ENCODE data around the gene AKNAD1. TPM values are rescaled to one million over a fixed set of nuclear protein-coding genes. Genes with fewer than 3 reads are reported as not detected.

AKNAD1 gene
- total RNA-seq, 3 donors from 2014 or later, result 2.3 to 4.1 (median 2.9) TPM

DNA sequence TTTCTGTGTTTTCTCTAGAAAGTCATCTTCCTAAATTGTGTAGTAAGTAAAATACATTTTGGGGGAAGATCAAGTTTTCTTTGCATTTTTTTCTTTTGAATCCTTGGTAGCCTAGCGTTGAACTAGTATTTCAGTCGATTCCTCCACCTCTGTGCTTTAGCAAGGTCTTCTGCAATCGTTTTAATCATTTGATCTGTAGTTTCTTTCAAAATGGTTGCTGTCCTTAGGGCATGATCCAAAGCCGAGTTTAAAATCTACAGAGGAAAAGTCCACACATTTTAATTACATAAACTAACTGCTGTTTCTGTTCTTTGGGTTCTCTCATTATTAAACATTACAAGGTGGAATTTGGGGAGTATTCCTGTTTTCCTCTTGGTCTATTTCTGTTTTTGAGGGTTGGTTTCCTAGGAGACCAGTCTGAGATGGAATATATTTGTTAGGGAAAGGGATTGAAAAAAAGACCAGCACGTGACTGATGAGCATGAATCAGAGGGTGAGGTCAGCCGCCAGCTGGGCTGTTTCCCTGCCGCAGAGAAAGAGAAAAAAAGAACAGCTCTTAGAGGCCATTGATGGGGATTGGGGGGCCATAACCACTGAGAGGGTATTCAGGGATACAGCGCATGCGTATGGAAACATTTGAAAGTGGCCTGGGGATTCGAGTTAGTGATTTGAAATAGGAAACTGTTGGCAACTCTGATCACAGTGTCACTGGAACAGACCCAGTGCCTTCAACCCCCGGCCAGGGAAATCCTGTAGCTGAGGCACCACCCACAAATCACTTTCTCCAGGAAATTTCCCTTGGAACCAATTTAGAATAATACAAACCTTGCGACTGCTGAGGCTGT is 40.6 kb downstream of the AKNAD1 start:
- Histone ChIP-seq H3K27ac (peak overlapping the region; percentile 89 to 93), H3K27me3 (no peaks in the 10 kb centered on the region), H3K9me3 (no peaks in the 10 kb centered on the region), H3K4me3 (peak overlapping the region; percentile 27 to 51 (median 41)), H3K36me3 (no peaks in the 10 kb centered on the region), H3K4me1 (no peaks in the 10 kb centered on the region)
- intact Hi-C loops (cut with DNase I; ENCODE audit: low total_unique reads), result loop anchor here (10.0 kb wide), 1 partner anchor 589 kb away; no protein-coding TSS in a partner anchor
- peak; percentile 65 to 78 for DNase-seq (ENCODE audit: low spot score in 2 of 2)
- TF ChIP-seq POLR2A (IDR thresholded peaks at IDR 0.05), result no peak
- TF ChIP-seq POLR2AphosphoS5 (IDR thresholded peaks at IDR 0.05), result peak; percentile 66 to 84 (median 66)

DNA sequence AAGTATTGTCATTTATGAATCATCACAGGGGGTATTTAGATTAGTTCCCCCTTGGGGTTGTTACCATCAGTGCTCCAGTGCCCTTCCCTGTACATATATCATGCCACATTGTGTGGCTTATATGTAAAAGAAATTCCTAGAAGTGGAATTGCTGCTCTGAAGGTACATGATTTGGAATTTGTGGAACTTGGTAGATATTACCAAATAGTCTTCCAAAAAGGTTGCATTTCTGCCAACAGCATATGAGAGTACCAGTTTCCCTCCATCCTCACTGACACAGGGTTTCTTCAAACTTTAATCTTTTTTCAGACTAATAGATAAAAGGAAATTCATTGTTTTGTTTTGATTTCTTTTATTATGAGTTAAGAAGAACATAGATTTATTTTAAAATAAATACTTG is 41.3 kb downstream of the AKNAD1 start:
- Histone ChIP-seq H3K4me1 (no peaks in the 10 kb centered on the region), H3K27me3 (no peaks in the 10 kb centered on the region), H3K9me3 (no peaks in the 10 kb centered on the region), H3K27ac (peak overlapping the region; percentile 75 to 93), H3K4me3 (no peak overlapping the region), H3K36me3 (no peaks in the 10 kb centered on the region)
- intact Hi-C loops (cut with DNase I; ENCODE audit: low total_unique reads), result loop anchor here (10.0 kb wide), 1 partner anchor 589 kb away; no protein-coding TSS in a partner anchor
- TF ChIP-seq POLR2AphosphoS5 (IDR thresholded peaks at IDR 0.05) (no peak), POLR2A (IDR thresholded peaks at IDR 0.05) (no peak)
- TF ChIP-seq, protein P1, sequence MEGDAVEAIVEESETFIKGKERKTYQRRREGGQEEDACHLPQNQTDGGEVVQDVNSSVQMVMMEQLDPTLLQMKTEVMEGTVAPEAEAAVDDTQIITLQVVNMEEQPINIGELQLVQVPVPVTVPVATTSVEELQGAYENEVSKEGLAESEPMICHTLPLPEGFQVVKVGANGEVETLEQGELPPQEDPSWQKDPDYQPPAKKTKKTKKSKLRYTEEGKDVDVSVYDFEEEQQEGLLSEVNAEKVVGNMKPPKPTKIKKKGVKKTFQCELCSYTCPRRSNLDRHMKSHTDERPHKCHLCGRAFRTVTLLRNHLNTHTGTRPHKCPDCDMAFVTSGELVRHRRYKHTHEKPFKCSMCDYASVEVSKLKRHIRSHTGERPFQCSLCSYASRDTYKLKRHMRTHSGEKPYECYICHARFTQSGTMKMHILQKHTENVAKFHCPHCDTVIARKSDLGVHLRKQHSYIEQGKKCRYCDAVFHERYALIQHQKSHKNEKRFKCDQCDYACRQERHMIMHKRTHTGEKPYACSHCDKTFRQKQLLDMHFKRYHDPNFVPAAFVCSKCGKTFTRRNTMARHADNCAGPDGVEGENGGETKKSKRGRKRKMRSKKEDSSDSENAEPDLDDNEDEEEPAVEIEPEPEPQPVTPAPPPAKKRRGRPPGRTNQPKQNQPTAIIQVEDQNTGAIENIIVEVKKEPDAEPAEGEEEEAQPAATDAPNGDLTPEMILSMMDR (IDR thresholded peaks at IDR 0.05), result no peak
- no peak for DNase-seq (ENCODE audit: low spot score in 2 of 2)

DNA sequence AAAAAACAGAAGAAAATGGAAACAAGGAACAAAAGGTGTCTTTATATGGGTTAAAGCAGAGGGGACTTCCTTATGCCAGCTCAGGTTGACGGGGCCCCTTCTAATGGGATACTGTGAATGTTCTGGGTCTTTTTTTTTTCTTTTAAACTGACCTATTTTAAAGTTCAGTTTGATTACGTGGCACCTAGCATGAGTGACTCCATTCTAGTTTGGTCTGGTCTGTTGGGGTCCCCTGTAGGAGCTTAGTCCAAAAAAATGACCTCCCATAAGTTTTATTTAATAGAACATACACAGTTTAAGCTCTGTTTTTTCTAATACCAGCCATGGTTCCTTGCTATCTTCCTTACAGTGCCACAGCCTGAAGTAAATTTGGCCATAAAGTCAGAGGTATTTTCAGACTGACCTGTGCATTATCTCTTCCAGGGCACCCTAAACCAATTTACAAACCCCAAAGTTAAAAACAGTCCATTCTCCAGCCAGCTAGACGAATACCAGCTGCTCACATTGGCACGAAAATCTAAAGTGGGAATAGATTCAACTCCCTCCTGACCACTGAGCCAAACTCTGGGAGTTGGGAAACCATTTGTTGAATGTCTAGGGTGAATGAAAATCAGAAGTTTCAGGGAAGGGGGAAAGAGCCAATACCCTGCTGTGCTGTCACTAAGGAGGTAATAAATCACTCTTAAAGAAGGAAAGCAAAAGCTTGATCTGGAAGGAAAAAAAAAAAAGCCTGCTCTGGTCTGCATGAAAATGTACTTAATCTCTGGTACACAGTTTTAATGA is 42.4 kb downstream of the AKNAD1 start:
- no peaks in the 10 kb centered on the region for H3K4me1 ChIP-seq
- H3K4me3 ChIP-seq, result no peak overlapping the region
- TF ChIP-seq POLR2A (IDR thresholded peaks at IDR 0.05) (no peak), POLR2AphosphoS5 (IDR thresholded peaks at IDR 0.05) (no peak)
- TF ChIP-seq, protein P1 (IDR thresholded peaks at IDR 0.05), result no peak
- H3K36me3 ChIP-seq, result no peaks in the 10 kb centered on the region
- no peaks in the 10 kb centered on the region for H3K9me3 ChIP-seq
- no peaks in the 10 kb centered on the region for H3K27me3 ChIP-seq
- DNase-seq (ENCODE audit: low spot score in 2 of 2), result no peak
- intact Hi-C loops (cut with DNase I; ENCODE audit: low total_unique reads), result loop anchor here (10.0 kb wide), 1 partner anchor 590 kb away; no protein-coding TSS in a partner anchor
- peak overlapping the region in 1 of 2 donors; percentile 93 for H3K27ac ChIP-seq

DNA sequence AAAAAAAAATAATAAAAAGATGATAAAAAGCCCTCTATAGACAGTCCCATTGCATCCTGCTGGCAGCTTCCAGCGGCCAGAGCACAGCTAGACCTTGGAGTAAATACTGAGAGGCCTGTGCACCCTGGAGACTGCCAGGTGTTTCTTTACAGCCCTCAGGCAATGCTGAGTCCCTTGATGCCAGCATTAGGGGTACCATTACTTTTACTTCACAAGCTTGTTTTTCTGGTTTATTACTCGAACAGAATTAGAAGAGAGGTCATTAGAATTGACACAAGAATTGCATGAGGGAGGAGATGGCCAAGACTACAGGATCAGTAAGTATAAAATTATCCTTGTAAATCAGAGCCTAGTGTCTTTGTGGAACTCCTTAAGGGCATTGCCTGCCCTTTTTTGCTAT is 43.6 kb downstream of the AKNAD1 start:
- Histone ChIP-seq H3K4me3 (no peak overlapping the region), H3K36me3 (no peaks in the 10 kb centered on the region), H3K4me1 (no peaks in the 10 kb centered on the region), H3K27me3 (no peaks in the 10 kb centered on the region), H3K27ac (no peak overlapping the region), H3K9me3 (no peaks in the 10 kb centered on the region)
- TF ChIP-seq POLR2A (IDR thresholded peaks at IDR 0.05) (no peak), POLR2AphosphoS5 (IDR thresholded peaks at IDR 0.05) (no peak)
- TF ChIP-seq, protein P1 (IDR thresholded peaks at IDR 0.05), result no peak
- intact Hi-C loops (cut with DNase I; ENCODE audit: low total_unique reads), result loop anchor here (10.0 kb wide), 1 partner anchor 591 kb away; no protein-coding TSS in a partner anchor
- DNase-seq (ENCODE audit: low spot score in 2 of 2), result no peak

DNA sequence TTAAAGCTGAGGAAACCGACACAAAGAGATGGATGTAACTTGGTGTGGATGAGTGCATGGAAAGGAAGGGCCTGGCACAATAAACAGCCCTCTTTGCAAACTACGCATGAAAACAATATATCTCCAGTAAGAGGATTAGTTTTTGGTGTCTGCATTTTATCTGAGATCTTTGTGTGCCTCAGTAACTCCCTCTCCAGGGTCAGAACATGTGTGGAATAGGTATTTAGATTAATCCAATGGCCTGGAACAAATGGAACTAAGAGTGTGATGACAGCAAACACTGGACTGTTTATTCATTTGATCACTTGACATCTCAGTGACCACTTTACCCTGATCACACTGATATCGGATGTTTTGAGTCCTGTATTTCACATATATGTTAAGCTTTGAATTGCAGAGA is 45.3 kb downstream of the AKNAD1 start:
- intact Hi-C loops (cut with DNase I; ENCODE audit: low total_unique reads), result loop anchor here (10.0 kb wide), 1 partner anchor 593 kb away; no protein-coding TSS in a partner anchor
- Histone ChIP-seq H3K36me3 (no peaks in the 10 kb centered on the region), H3K4me1 (no peaks in the 10 kb centered on the region), H3K9me3 (no peaks in the 10 kb centered on the region), H3K4me3 (no peak overlapping the region), H3K27ac (no peak overlapping the region), H3K27me3 (no peaks in the 10 kb centered on the region)
- TF ChIP-seq, protein P1 (IDR thresholded peaks at IDR 0.05), result no peak
- TF ChIP-seq POLR2AphosphoS5 (IDR thresholded peaks at IDR 0.05) (no peak), POLR2A (IDR thresholded peaks at IDR 0.05) (no peak)
- no peak for DNase-seq (ENCODE audit: low spot score in 2 of 2)

Data from breast epithelium (tissue), 4 donors.